SK-N-SH treated with all-trans-retinoic acid at 6 μM for 48 hours (cell line): ENCODE measurements around the gene WDFY2.

Source experiments
- ATAC-seq: fragments of 200-7000 bp; cut with Tn5 transposase; 3 replicates; pipeline ENCODE4 v1.9.1; 2020; ENCODE audit warnings: mild to moderate bottlenecking, moderate library complexity
- ARNTL ChIP-seq: fragments of 450-650 bp; formaldehyde crosslinking; IDR thresholded peaks from 2 replicates; pipeline ENCODE4 v1.5.0; 2020; ENCODE audit warnings: low read depth, mild to moderate bottlenecking, moderate library complexity, borderline replicate concordance
- BACH2 ChIP-seq: fragments of 250-450 bp; sonication (Bioruptor Pico); IDR thresholded peaks from 2 replicates; pipeline ENCODE4 v1.9.0; 2021; ENCODE audit warnings: mild to moderate bottlenecking, borderline replicate concordance
- CSDC2 ChIP-seq: fragments of 250-450 bp; sonication (Bioruptor Pico); IDR thresholded peaks from 2 replicates; pipeline ENCODE4 v1.5.0; 2020; ENCODE audit warnings: mild to moderate bottlenecking, moderate library complexity
- ESRRG ChIP-seq: fragments of 250-450 bp; sonication (Bioruptor Pico); IDR thresholded peaks from 2 replicates; pipeline ENCODE4 v1.6.1; 2021; ENCODE audit warnings: mild to moderate bottlenecking
- GLIS3 ChIP-seq: fragments of 250-450 bp; sonication (Bioruptor Pico); IDR thresholded peaks from 2 replicates; pipeline ENCODE4 v1.5.0; 2020; ENCODE audit warnings: mild to moderate bottlenecking, moderate library complexity
- ISL1 ChIP-seq: fragments of 250-450 bp; sonication (Bioruptor Pico); IDR thresholded peaks from 2 replicates; pipeline ENCODE4 v2.1.2; 2022; ENCODE audit warnings: mild to moderate bottlenecking, moderate library complexity
- OSR1 ChIP-seq: fragments of 250-450 bp; sonication (Bioruptor Pico); IDR thresholded peaks from 2 replicates; pipeline ENCODE4 v1.8.0; 2022; ENCODE audit warnings: moderate library complexity, mild to moderate bottlenecking, inconsistent platforms
- PPARA ChIP-seq: fragments of 250-450 bp; sonication (Bioruptor Pico); IDR thresholded peaks from 2 replicates; pipeline ENCODE4 v1.5.0; 2020; ENCODE audit warnings: mild to moderate bottlenecking, borderline replicate concordance
- RARB ChIP-seq: fragments of 250-450 bp; sonication (Bioruptor Pico); IDR thresholded peaks from 2 replicates; pipeline ENCODE4 v1.8.0; 2021; ENCODE audit warnings: mild to moderate bottlenecking, moderate library complexity
- TCF4 ChIP-seq: fragments of 250-450 bp; sonication (Bioruptor Pico); IDR thresholded peaks from 2 replicates; pipeline ENCODE4 v1.8.0; 2021; ENCODE audit warnings: mild to moderate bottlenecking, moderate library complexity, borderline replicate concordance
- ZC3H10 ChIP-seq: fragments of 250-450 bp; sonication (Bioruptor Pico); IDR thresholded peaks from 2 replicates; pipeline ENCODE4 v1.5.1; 2021; ENCODE audit warnings: mild to moderate bottlenecking, moderate library complexity
- ZFP30 ChIP-seq: fragments of 450-650 bp; formaldehyde crosslinking; IDR thresholded peaks from 2 replicates; pipeline ENCODE4 v1.5.0; 2022; ENCODE audit warnings: mild to moderate bottlenecking, moderate library complexity
- ZNF565 ChIP-seq: fragments of 450-650 bp; formaldehyde crosslinking; conservative IDR thresholded peaks from 2 replicates; pipeline ENCODE4 v1.5.0; 2020; ENCODE audit warnings: low read depth, mild to moderate bottlenecking, moderate library complexity
- ZNF70 ChIP-seq: fragments of 450-650 bp; formaldehyde crosslinking; IDR thresholded peaks from 2 replicates; pipeline ENCODE4 v1.5.0; 2020; ENCODE audit warnings: mild to moderate bottlenecking, moderate library complexity
- ZNF8 ChIP-seq: fragments of 450-650 bp; formaldehyde crosslinking; IDR thresholded peaks from 2 replicates; pipeline ENCODE4 v1.5.0; 2020; ENCODE audit warnings: mild to moderate bottlenecking, moderate library complexity
- TF ChIP-seq, protein P1 (sequence below): fragments of 250-450 bp; sonication (Bioruptor Pico); IDR thresholded peaks from 2 replicates; pipeline ENCODE4 v1.5.0; 2020; ENCODE audit warnings: mild to moderate bottlenecking, moderate library complexity
- TF ChIP-seq, protein P2 (sequence below): fragments of 250-450 bp; sonication (Bioruptor Pico); IDR thresholded peaks from 2 replicates; pipeline ENCODE4 v1.5.1; 2020; ENCODE audit warnings: low read depth, mild to moderate bottlenecking, moderate library complexity
- TF ChIP-seq, protein P3 (sequence below): fragments of 250-450 bp; sonication (Bioruptor Pico); IDR thresholded peaks from 2 replicates; pipeline ENCODE4 v1.8.0; 2020; ENCODE audit warnings: mild to moderate bottlenecking, moderate library complexity, borderline replicate concordance
- TF ChIP-seq, protein P4 (sequence below): fragments of 250-450 bp; sonication (Bioruptor Pico); IDR thresholded peaks from 2 replicates; pipeline ENCODE4 v1.5.1; 2021; ENCODE audit warnings: mild to moderate bottlenecking, moderate library complexity

WDFY2 gene

DNA sequence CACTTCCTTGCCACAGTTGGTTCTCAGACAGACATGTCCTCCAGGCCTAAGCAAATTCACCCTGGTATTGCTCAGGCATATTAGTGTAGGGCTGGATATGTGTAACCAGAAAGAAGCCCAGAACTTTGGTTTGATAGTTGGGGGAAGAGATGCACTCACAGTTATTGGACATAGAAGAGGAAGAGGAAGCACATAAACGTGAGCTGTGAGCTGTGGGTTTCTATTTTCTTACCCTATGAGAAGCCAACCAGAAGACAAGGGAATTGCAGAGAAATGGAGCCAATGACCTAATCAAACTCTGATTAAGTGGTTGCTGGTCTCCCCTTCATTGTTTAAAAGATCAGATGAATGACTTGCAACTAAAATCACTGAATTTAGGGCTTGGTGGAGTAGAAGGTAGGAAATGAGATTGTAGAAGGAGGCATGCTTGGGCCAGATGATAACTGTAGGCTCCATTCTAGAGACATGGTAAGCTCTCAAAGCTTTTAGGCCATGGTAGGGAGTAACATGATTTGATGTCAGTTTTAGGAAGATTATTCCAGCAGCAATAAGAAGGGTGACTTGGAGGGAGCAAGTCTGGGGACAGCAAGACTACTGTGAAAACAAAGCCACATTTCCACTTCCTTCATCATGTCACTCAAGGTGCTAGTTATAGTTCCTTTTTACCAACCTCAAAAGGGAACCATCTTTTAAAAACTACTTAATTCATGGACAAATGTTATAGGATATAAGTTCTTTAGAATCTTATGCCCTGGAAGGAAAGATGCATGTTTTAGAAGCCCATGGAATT, 24.1 kb upstream of the WDFY2 start:
- ATAC-seq = no peak
- TF ChIP-seq ZNF70 (CRISPR knock-in tag) (no peak), GLIS3 (no peak), BACH2 (CRISPR knock-in tag) (no peak), ZNF565 (no peak), RARB (no peak), ESRRG (CRISPR knock-in tag) (no peak), TCF4 (CRISPR knock-in tag) (no peak)
- TF ChIP-seq, protein P1, sequence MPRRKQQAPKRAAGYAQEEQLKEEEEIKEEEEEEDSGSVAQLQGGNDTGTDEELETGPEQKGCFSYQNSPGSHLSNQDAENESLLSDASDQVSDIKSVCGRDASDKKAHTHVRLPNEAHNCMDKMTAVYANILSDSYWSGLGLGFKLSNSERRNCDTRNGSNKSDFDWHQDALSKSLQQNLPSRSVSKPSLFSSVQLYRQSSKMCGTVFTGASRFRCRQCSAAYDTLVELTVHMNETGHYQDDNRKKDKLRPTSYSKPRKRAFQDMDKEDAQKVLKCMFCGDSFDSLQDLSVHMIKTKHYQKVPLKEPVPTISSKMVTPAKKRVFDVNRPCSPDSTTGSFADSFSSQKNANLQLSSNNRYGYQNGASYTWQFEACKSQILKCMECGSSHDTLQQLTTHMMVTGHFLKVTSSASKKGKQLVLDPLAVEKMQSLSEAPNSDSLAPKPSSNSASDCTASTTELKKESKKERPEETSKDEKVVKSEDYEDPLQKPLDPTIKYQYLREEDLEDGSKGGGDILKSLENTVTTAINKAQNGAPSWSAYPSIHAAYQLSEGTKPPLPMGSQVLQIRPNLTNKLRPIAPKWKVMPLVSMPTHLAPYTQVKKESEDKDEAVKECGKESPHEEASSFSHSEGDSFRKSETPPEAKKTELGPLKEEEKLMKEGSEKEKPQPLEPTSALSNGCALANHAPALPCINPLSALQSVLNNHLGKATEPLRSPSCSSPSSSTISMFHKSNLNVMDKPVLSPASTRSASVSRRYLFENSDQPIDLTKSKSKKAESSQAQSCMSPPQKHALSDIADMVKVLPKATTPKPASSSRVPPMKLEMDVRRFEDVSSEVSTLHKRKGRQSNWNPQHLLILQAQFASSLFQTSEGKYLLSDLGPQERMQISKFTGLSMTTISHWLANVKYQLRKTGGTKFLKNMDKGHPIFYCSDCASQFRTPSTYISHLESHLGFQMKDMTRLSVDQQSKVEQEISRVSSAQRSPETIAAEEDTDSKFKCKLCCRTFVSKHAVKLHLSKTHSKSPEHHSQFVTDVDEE = no peak
- TF ChIP-seq, protein P2, sequence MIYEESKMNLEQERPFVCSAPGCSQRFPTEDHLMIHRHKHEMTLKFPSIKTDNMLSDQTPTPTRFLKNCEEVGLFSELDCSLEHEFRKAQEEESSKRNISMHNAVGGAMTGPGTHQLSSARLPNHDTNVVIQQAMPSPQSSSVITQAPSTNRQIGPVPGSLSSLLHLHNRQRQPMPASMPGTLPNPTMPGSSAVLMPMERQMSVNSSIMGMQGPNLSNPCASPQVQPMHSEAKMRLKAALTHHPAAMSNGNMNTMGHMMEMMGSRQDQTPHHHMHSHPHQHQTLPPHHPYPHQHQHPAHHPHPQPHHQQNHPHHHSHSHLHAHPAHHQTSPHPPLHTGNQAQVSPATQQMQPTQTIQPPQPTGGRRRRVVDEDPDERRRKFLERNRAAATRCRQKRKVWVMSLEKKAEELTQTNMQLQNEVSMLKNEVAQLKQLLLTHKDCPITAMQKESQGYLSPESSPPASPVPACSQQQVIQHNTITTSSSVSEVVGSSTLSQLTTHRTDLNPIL (CRISPR knock-in tag) = no peak

DNA sequence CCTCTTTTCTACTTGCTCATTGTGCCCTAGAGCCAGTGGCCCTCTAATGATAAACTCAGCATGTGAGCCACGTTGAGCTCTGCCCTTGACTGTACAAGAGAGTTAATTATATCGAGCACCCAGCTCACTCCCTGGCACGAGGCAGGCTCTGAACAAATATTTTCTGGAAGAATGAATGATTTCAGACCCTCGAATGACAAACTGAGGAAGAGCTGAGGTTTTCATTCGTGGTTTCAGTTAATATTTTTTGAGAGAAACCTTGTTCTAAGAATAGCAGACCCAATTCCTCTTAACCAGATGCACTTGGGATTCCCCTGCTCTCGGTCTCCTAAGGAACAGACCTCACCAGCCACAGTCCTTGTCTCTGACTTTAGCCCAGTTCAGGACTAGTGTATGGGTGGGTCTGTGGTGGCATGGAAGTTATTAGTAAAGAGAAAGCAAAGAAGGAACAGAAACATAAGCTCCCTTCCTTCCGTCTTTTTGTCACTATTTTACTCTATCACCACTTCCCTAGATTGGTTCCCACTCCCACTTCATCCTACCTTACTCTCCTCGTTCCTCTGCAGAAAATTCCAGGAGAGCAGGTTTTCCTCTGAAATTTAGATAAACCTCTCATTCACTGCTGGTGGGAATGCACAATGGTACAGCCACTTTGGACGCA, 22.1 kb upstream of the WDFY2 start:
- TF ChIP-seq ZNF70 (CRISPR knock-in tag) (no peak), ZNF565 (no peak), ESRRG (CRISPR knock-in tag) (no peak)
- TF ChIP-seq, all 23 proteins: peak for 0
- no peak for ATAC-seq

DNA sequence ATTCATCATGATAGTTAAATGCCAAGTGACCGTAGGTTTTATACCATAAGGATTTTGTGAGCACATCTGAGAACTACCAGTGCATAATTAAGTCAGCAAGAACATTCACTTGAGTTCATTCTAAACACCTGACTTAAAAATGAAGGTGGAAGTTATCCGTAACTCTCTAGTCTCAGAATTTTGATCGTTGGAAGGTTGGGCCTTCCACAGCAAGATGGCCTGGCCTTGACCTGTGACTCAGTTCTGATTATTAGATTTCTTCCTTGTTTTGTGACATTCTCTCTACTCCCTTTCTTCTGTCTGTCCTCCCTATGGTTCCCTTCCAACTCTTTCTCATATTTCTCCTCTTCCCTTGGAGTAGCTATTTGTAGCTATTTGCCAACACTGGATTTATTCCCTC, 20.0 kb upstream of the WDFY2 start:
- ATAC-seq = peak; percentile 60
- TF ChIP-seq ZNF8 (CRISPR knock-in tag) (no peak), ZC3H10 (no peak), ESRRG (CRISPR knock-in tag) (no peak), ISL1 (CRISPR knock-in tag) (no peak), PPARA (CRISPR knock-in tag) (no peak), ZNF565 (no peak)
- TF ChIP-seq, protein P3, sequence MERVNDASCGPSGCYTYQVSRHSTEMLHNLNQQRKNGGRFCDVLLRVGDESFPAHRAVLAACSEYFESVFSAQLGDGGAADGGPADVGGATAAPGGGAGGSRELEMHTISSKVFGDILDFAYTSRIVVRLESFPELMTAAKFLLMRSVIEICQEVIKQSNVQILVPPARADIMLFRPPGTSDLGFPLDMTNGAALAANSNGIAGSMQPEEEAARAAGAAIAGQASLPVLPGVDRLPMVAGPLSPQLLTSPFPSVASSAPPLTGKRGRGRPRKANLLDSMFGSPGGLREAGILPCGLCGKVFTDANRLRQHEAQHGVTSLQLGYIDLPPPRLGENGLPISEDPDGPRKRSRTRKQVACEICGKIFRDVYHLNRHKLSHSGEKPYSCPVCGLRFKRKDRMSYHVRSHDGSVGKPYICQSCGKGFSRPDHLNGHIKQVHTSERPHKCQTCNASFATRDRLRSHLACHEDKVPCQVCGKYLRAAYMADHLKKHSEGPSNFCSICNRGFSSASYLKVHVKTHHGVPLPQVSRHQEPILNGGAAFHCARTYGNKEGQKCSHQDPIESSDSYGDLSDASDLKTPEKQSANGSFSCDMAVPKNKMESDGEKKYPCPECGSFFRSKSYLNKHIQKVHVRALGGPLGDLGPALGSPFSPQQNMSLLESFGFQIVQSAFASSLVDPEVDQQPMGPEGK (CRISPR knock-in tag) = no peak
- TF ChIP-seq, protein P1 = no peak

DNA sequence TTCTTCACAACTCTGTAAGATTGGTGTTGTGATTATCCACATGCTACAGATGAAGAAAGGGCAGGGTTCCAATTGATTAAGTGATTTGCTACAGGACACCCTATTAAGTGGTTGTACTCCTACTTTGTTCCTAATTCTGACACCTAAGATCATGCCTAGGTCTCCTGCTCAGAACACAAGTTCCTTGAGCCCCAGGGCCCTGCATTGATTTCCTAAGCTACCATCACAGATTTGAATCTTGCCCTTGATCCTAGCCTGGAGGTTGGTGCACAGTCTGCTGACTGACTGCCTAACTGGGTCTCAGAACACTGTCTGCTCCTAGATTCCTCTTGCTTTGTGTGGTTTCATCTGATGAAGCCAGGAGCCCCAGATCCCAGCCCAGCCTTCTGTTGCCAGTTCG, 19.6 kb upstream of the WDFY2 start:
- ATAC-seq = no peak; the same call in 1 of the 3 replicates
- TF ChIP-seq BACH2 (CRISPR knock-in tag) = no peak
- TF ChIP-seq ZNF8 (CRISPR knock-in tag) = no peak
- no peak for TF ChIP-seq ZFP30 (CRISPR knock-in tag)
- no peak for TF ChIP-seq ZNF565
- TF ChIP-seq, protein P1 = no peak
- TF ChIP-seq, protein P4, sequence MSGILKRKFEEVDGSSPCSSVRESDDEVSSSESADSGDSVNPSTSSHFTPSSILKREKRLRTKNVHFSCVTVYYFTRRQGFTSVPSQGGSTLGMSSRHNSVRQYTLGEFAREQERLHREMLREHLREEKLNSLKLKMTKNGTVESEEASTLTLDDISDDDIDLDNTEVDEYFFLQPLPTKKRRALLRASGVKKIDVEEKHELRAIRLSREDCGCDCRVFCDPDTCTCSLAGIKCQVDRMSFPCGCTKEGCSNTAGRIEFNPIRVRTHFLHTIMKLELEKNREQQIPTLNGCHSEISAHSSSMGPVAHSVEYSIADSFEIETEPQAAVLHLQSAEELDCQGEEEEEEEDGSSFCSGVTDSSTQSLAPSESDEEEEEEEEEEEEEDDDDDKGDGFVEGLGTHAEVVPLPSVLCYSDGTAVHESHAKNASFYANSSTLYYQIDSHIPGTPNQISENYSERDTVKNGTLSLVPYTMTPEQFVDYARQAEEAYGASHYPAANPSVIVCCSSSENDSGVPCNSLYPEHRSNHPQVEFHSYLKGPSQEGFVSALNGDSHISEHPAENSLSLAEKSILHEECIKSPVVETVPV (CRISPR knock-in tag) = no peak
- no peak for TF ChIP-seq ARNTL (CRISPR knock-in tag)
- TF ChIP-seq ZC3H10 = no peak
- no peak for TF ChIP-seq ZNF70 (CRISPR knock-in tag)
- TF ChIP-seq RARB = no peak
- no peak for TF ChIP-seq ISL1 (CRISPR knock-in tag)
- no peak for TF ChIP-seq CSDC2 (CRISPR knock-in tag)
- TF ChIP-seq OSR1 (CRISPR knock-in tag) = no peak
